H1 (cell line): ENCODE results near the gene OR2T5. TPM values are rescaled to one million over a fixed set of nuclear protein-coding genes. Genes with fewer than 3 reads are reported as not detected.
"Not testable (repeated sequence)": the region's sequence is repeated elsewhere in the genome, so short reads cannot be mapped to it uniquely, and the experiment has no call there.

Source experiments
- CTCF ChIA-PET: fragments of 300-600 bp; sonication (Branson Sonifier 250); formaldehyde crosslinking; loops from one replicate; lab custom pipeline; 2021; ENCODE audit not compliant: partially characterized antibody; lab: Charles Lee
- POLR2A ChIA-PET: fragments of 300-600 bp; sonication (Branson Sonifier 250); formaldehyde crosslinking; loops from one replicate; lab custom pipeline; 2021; ENCODE audit warnings: inconsistent platforms; ENCODE audit not compliant: partially characterized antibody; lab: Charles Lee
- DNase-seq, 2 experiments: peaks; one replicate each; pipeline versions ENCODE4 v3.0.0 to v3.0.0-alpha.2; 2010 to 2022; ENCODE audit warnings: low spot score in 2 of 2, low read depth in 1 of 2, mixed read lengths in 1 of 2
- FAIRE-seq: peaks from 2 replicates; lab custom pipeline; 2011; peaks lifted over from hg19 to GRCh38; lab: Jason Lieb, UNC
- H2AFZ ChIP-seq: 2 replicates; pipeline ENCODE4 v1.8.1; 2012; ENCODE audit warnings: low read length, inconsistent platforms
- H2AK5ac ChIP-seq: 2 replicates; pipeline ENCODE4 v1.6.1; 2013; ENCODE audit warnings: low read depth, low read length
- H2BK120ac ChIP-seq: replicated peaks from 2 replicates; pipeline ENCODE3; 2013; ENCODE audit warnings: low read depth, low read length, inconsistent platforms
- H2BK12ac ChIP-seq: 2 replicates; pipeline ENCODE4 v1.6.1; 2013; ENCODE audit warnings: low read depth, low read length
- H2BK15ac ChIP-seq: 2 replicates; pipeline ENCODE4 v1.6.1; 2013; ENCODE audit warnings: low read length
- H2BK20ac ChIP-seq: 2 replicates; pipeline ENCODE4 v1.6.1; 2013; ENCODE audit warnings: low read length
- H2BK5ac ChIP-seq: 2 replicates; pipeline ENCODE4 v1.6.1; 2013; ENCODE audit warnings: low read depth, low read length
- H3K14ac ChIP-seq: 2 replicates; pipeline ENCODE4 v1.6.1; 2013; ENCODE audit warnings: inconsistent platforms; ENCODE audit not compliant: insufficient read length
- H3K18ac ChIP-seq: 2 replicates; pipeline ENCODE4 v1.6.1; 2013; ENCODE audit warnings: low read length; ENCODE audit errors: extremely low read depth
- H3K23ac ChIP-seq: 2 replicates; pipeline ENCODE4 v1.6.1; 2013; ENCODE audit warnings: inconsistent platforms; ENCODE audit not compliant: insufficient read length
- H3K23me2 ChIP-seq: 2 replicates; pipeline ENCODE4 v1.6.1; 2013; ENCODE audit warnings: low read depth, low read length
- H3K27ac ChIP-seq: 2 replicates; pipeline ENCODE4 v1.6.1; 2011; ENCODE audit warnings: low read depth, low read length, inconsistent platforms
- H3K27me3 ChIP-seq, 4 experiments: replicated peaks in 1 of 4; 1 replicate in 1 of 4; 2 replicates in 3 of 4; pipeline versions ENCODE4 v1.6.1 to v1.8.1; 2011 to 2013; ENCODE audit warnings: low read length in 3 of 4, mild to moderate bottlenecking in 3 of 4, inconsistent platforms in 2 of 4, mixed read lengths in 2 of 4, moderate library complexity in 1 of 4; ENCODE audit not compliant: control insufficient read depth in 3 of 4, insufficient read depth in 3 of 4; ENCODE audit errors: extremely low read depth in 1 of 4
- H3K36me3 ChIP-seq, 4 experiments: 2 replicates each; pipeline versions ENCODE4 v1.6.1 to v1.8.1; 2011 to 2013; ENCODE audit warnings: mild to moderate bottlenecking in 4 of 4, low read length in 3 of 4, moderate library complexity in 2 of 4, control low read depth in 1 of 4, inconsistent platforms in 1 of 4; ENCODE audit not compliant: insufficient read depth in 4 of 4, control insufficient read depth in 2 of 4
- H3K4ac ChIP-seq: replicated peaks from 2 replicates; pipeline ENCODE3; 2013; ENCODE audit warnings: low read length, low read depth, mixed read lengths, inconsistent platforms; ENCODE audit not compliant: insufficient read length
- H3K4me1 ChIP-seq, 4 experiments: replicated peaks in 1 of 4; 1 replicate in 1 of 4; 2 replicates in 3 of 4; pipeline versions ENCODE4 v1.6.1 to v1.8.1; 2011 to 2013; ENCODE audit warnings: low read length in 3 of 4, inconsistent platforms in 2 of 4, mixed read lengths in 1 of 4; ENCODE audit not compliant: insufficient read depth in 4 of 4, control insufficient read depth in 3 of 4
- H3K4me2 ChIP-seq, 2 experiments: 2 replicates each; pipeline versions ENCODE4 v1.6.1 to v1.8.1; 2011 to 2013; ENCODE audit warnings: low read depth in 2 of 2, low read length in 2 of 2, control low read depth in 1 of 2, inconsistent platforms in 1 of 2, mild to moderate bottlenecking in 1 of 2; ENCODE audit not compliant: insufficient read depth in 1 of 2
- H3K4me3 ChIP-seq, 4 experiments: fragments of 200-600, 300-600 bp in 1 of 4; sonication (generic), shearing (Covaris generic), sonication (Bioruptor Twin) in 1 of 4; 2 replicates each; pipeline versions ENCODE4 v1.5.1 to v1.8.1; 2011 to 2016; ENCODE audit warnings: low read length in 4 of 4, low read depth in 3 of 4, control low read depth in 2 of 4, inconsistent platforms in 2 of 4, mild to moderate bottlenecking in 2 of 4, mixed read lengths in 1 of 4, moderate library complexity in 1 of 4; ENCODE audit not compliant: insufficient read depth in 2 of 4; ENCODE audit errors: extremely low read depth in 1 of 4
- H3K56ac ChIP-seq: replicated peaks from 2 replicates; pipeline ENCODE3; 2013; ENCODE audit warnings: low read depth, mild to moderate bottlenecking, mixed read lengths, low read length, inconsistent platforms; ENCODE audit not compliant: insufficient read length
- H3K79me1 ChIP-seq: 2 replicates; pipeline ENCODE4 v1.6.1; 2013; ENCODE audit warnings: low read depth, low read length, control low read depth
- H3K79me2 ChIP-seq, 2 experiments: 2 replicates each; pipeline versions ENCODE4 v1.6.1 to v1.8.1; 2012 to 2013; ENCODE audit warnings: low read length in 2 of 2, mild to moderate bottlenecking in 2 of 2, inconsistent platforms in 1 of 2; ENCODE audit not compliant: insufficient read depth in 2 of 2, control insufficient read depth in 1 of 2
- H3K9ac ChIP-seq, 4 experiments: replicated peaks in 1 of 4; 1 replicate in 1 of 4; 2 replicates in 3 of 4; pipeline versions ENCODE4 v1.6.1 to v1.8.1; 2011 to 2013; ENCODE audit warnings: low read depth in 3 of 4, low read length in 3 of 4, control low read depth in 2 of 4, mild to moderate bottlenecking in 2 of 4, moderate library complexity in 2 of 4, inconsistent platforms in 1 of 4; ENCODE audit errors: extremely low read depth in 1 of 4
- H3K9me3 ChIP-seq, 2 experiments: 2 replicates each; pipeline versions ENCODE4 v1.6.1 to v1.8.1; 2012 to 2013; ENCODE audit warnings: mild to moderate bottlenecking in 2 of 2, moderate library complexity in 2 of 2, control low read depth in 1 of 2, inconsistent platforms in 1 of 2, low read depth in 1 of 2, low read length in 1 of 2, mixed read lengths in 1 of 2; ENCODE audit not compliant: insufficient read depth in 2 of 2
- H4K20me1 ChIP-seq, 2 experiments: replicated peaks in 1 of 2; 2 replicates each; pipeline versions ENCODE3 to v1.8.1; 2011 to 2013; ENCODE audit warnings: inconsistent platforms in 2 of 2, low read length in 2 of 2, mild to moderate bottlenecking in 1 of 2; ENCODE audit not compliant: insufficient read depth in 2 of 2, control insufficient read depth in 1 of 2
- H4K5ac ChIP-seq: 2 replicates; pipeline ENCODE4 v1.6.1; 2013; ENCODE audit warnings: low read length, low read depth, mixed read lengths, inconsistent platforms; ENCODE audit not compliant: insufficient read length
- H4K8ac ChIP-seq: 2 replicates; pipeline ENCODE4 v1.8.0; 2013; ENCODE audit warnings: mild to moderate bottlenecking, moderate library complexity, low read length, inconsistent platforms; ENCODE audit not compliant: insufficient read depth; ENCODE audit errors: extremely low read depth
- H4K91ac ChIP-seq: replicated peaks from 2 replicates; pipeline ENCODE3; 2013; ENCODE audit warnings: low read length, mixed read lengths, inconsistent platforms; ENCODE audit not compliant: insufficient read length
- WGBS, 2 experiments: shearing (Covaris generic) in 1 of 2; methylation state at CpG; one replicate each; pipeline versions ENCODE4 v1.1.6 to v1.1.7; 2013 to 2015; ENCODE audit warnings: low lambda C conversion rate in 2 of 2, mixed read lengths in 2 of 2, inconsistent platforms in 1 of 2, low coverage in 1 of 2, missing lambda C conversion rate in 1 of 2; ENCODE audit not compliant: insufficient replicate concordance in 2 of 2, insufficient coverage in 1 of 2, insufficient read length in 1 of 2; ENCODE audit errors: extremely low coverage in 1 of 2, missing lambda C conversion rate in 1 of 2; 5-methylcytosine and 5-hydroxymethylcytosine counted together
- polyA plus RNA-seq, 7 experiments: library from polyadenylated mRNA; depleted of rRNA in 3 of 7; stranded (reverse) in 5 of 7; unstranded in 2 of 7; fragments of >200 nt in 5 of 7; fragments of 200-250 nt in 2 of 7; gene quantifications; 1 replicate in 5 of 7; 2 replicates in 1 of 7; 4 replicates in 1 of 7; pipeline versions ENCODE4 v1.2.1 to v1.2.3, GENCODE V29; 2011 to 2013; ENCODE audit warnings: missing spikeins in 2 of 7, mixed read lengths in 2 of 7
- total RNA-seq: library from RNA; stranded (reverse); fragmentation: NEBNext Ultra II Directional; extraction: Animal tissue kit (Norgen Biotek cat#: 25700); gene quantifications from 2 replicates; pipeline ENCODE4 v1.2.1, GENCODE V29; 2021

The OR2T5 gene
- total and polyA plus RNA-seq, 2 of the 8 experiments (the other 6 are each of a cell fraction or from before 2014, with no cell fraction given) = not detected

GRCh38 chr1:248481686-248482579 is 6.5 kb upstream of the OR2T5 start:
- H3K27me3 ChIP-seq, FAIRE-seq, H3K9me3 ChIP-seq, H3K56ac ChIP-seq, H2AFZ ChIP-seq, H3K9ac ChIP-seq, H4K91ac ChIP-seq, H2BK12ac ChIP-seq, H2BK15ac ChIP-seq, DNase-seq, H3K4ac ChIP-seq, H3K4me2 ChIP-seq, H3K23ac ChIP-seq, POLR2A ChIA-PET, H2BK120ac ChIP-seq, H3K18ac ChIP-seq, H4K8ac ChIP-seq, H3K4me3 ChIP-seq, H3K4me1 ChIP-seq, H4K5ac ChIP-seq, H3K23me2 ChIP-seq, H2BK5ac ChIP-seq, H3K14ac ChIP-seq, H4K20me1 ChIP-seq, H2BK20ac ChIP-seq, H3K79me1 ChIP-seq, H3K36me3 ChIP-seq, H2AK5ac ChIP-seq, H3K79me2 ChIP-seq, CTCF ChIA-PET, H3K27ac ChIP-seq: not testable (repeated sequence)
- 68% methylated on average over 12 of the region's 13 CpGs; no CpG with 5 or more reads in 1 of the 2 experiments for WGBS, 2 experiments

- H3K14ac ChIP-seq, POLR2A ChIA-PET, H3K79me2 ChIP-seq, H3K4me3 ChIP-seq, H3K4me1 ChIP-seq, H3K4ac ChIP-seq, H4K91ac ChIP-seq, H2BK5ac ChIP-seq, H3K36me3 ChIP-seq, H3K23ac ChIP-seq, H3K9me3 ChIP-seq, H3K9ac ChIP-seq, H3K18ac ChIP-seq, H2AK5ac ChIP-seq, H3K79me1 ChIP-seq, H4K20me1 ChIP-seq, DNase-seq, H3K4me2 ChIP-seq, H2BK12ac ChIP-seq, H3K23me2 ChIP-seq, H3K27me3 ChIP-seq, H3K27ac ChIP-seq, H4K8ac ChIP-seq, CTCF ChIA-PET, FAIRE-seq, H2BK15ac ChIP-seq, H3K56ac ChIP-seq, H4K5ac ChIP-seq, H2AFZ ChIP-seq, H2BK20ac ChIP-seq, H2BK120ac ChIP-seq: not testable (repeated sequence)
- no CpG with 5 or more reads among the region's 5 CpGs for WGBS, 2 experiments
These were observed 8.3 kb downstream of the OR2T5 start for GRCh38 chr1:248496661-248497060.
